ENCODE measurements around the gene PLA2G4F. TPM values are rescaled to one million over a fixed set of nuclear protein-coding genes. Genes with fewer than 3 reads are reported as not detected.

PLA2G4F gene
- polyA plus RNA-seq, 1 of the 3 experiments (the other 2 are of a cell fraction), result not detected

DNA sequence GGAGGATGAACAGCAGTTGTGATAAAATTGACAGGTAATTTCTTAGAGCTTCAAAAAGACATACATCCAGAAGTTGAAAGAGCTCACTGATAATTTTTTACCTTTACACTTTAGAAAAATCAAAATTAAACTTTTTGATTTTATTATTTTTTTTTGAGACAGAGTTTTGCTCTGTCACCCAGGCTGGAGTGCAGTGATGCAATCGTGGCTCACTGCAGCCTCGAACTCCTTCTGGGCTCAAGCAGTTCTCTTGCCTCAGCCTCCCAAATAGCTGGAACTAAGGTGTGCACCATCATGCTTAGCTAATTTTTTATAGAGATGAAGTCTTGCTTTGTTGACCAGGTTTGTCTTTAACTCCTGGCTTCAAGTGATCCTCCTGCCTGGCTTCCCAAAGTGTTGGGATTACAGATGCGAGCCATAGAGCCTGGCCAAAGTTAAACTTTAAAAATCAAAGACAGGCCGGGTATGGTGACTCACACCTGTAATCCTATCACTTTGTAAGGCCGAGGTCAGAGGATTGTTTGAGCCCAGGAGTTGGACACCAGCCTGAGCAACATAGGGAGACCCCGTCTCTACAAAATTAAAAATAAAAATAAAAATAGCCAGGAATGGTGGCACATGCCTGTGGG is 21.7 kb downstream of the PLA2G4F start (continued):
- TF ChIP-seq, protein P1, sequence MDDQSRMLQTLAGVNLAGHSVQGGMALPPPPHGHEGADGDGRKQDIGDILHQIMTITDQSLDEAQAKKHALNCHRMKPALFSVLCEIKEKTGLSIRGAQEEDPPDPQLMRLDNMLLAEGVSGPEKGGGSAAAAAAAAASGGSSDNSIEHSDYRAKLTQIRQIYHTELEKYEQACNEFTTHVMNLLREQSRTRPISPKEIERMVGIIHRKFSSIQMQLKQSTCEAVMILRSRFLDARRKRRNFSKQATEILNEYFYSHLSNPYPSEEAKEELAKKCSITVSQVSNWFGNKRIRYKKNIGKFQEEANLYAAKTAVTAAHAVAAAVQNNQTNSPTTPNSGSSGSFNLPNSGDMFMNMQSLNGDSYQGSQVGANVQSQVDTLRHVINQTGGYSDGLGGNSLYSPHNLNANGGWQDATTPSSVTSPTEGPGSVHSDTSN (IDR thresholded peaks at IDR 0.05), result no peak
- no peak for TF ChIP-seq TAF1 (IDR thresholded peaks at IDR 0.05; ENCODE audit: borderline replicate concordance, low read depth, low read length)
- TF ChIP-seq FOXM1 (IDR thresholded peaks at IDR 0.05; ENCODE audit: low read depth), result no peak

- Histone ChIP-seq H3K4me2 (no peak overlapping the region), H3K4me1 (ENCODE audit: control insufficient read depth in 1 of 2, insufficient read depth in 2 of 2, low read depth in 1 of 2, low read length in 1 of 2) (peaks cover 0 to 3% of the 10 kb centered on the region in 2 experiments; a peak in 1 of 4 replicates), H3K27me3 (ENCODE audit: insufficient read depth) (peaks cover 11% of the 10 kb centered on the region), H3K9me3 (no peaks in the 10 kb centered on the region), H3K4me3 (ENCODE audit: low read depth in 2 of 2, low read length in 1 of 2) (no peak overlapping the region), H2AFZ (ENCODE audit: low read depth) (no peak overlapping the region), H3K27ac (ENCODE audit: low read depth in 2 of 2, low read length in 1 of 2) (no peak overlapping the region), H4K20me1 (ENCODE audit: insufficient read depth) (no peaks in the 10 kb centered on the region), H3K9me2 (no peaks in the 10 kb centered on the region), H3F3A (replicated peaks; ENCODE audit: insufficient read depth) (no peaks in the 10 kb centered on the region), H3K36me3 (replicated peaks in 1 of 2; ENCODE audit: control insufficient read depth in 1 of 2, insufficient read depth in 2 of 2, low read length in 1 of 2) (no peaks in the 10 kb centered on the region), H3K79me2 (ENCODE audit: insufficient read depth) (no peaks in the 10 kb centered on the region), H3K9ac (no peak overlapping the region)
- ChIA-PET CTCF (interaction anchor here (0.6 to 7.7 kb wide), 11 partner anchors 15 to 145 kb away, joined by 3 to 65 read pairs (median 4); no protein-coding TSS in a partner anchor), POLR2A (no interaction called here)
- TF ChIP-seq SMC3 (IDR thresholded peaks at IDR 0.05; ENCODE audit: low read depth, low read length) (peak; percentile 61), TAF1 (IDR thresholded peaks at IDR 0.05; ENCODE audit: borderline replicate concordance, low read depth, low read length) (no peak), RAD21 (IDR thresholded peaks at IDR 0.05; ENCODE audit: low read length) (peak; percentile 53), CTCF (IDR thresholded peaks at IDR 0.05) (peak; percentile 57)
- DNase-seq, result peak; percentile 50
- WGBS (ENCODE audit: low lambda C conversion rate), result 79% methylated on average over 10 of the region's 11 CpGs
Measured at GRCh38 chr15:42133886-42134502, 22.4 kb downstream of the PLA2G4F start.

- Histone ChIP-seq H3K9ac (no peak overlapping the region), H3K9me2 (no peaks in the 10 kb centered on the region), H3K4me1 (ENCODE audit: control insufficient read depth in 1 of 2, insufficient read depth in 2 of 2, low read depth in 1 of 2, low read length in 1 of 2) (peaks cover 0 to 3% of the 10 kb centered on the region in 2 experiments; a peak in 1 of 4 replicates), H3K27me3 (ENCODE audit: insufficient read depth) (peaks cover 11% of the 10 kb centered on the region), H3K4me3 (ENCODE audit: low read depth in 2 of 2, low read length in 1 of 2) (no peak overlapping the region), H3F3A (replicated peaks; ENCODE audit: insufficient read depth) (no peaks in the 10 kb centered on the region), H3K36me3 (replicated peaks in 1 of 2; ENCODE audit: control insufficient read depth in 1 of 2, insufficient read depth in 2 of 2, low read length in 1 of 2) (no peaks in the 10 kb centered on the region), H2AFZ (ENCODE audit: low read depth) (no peak overlapping the region), H3K9me3 (no peaks in the 10 kb centered on the region), H3K27ac (ENCODE audit: low read depth in 2 of 2, low read length in 1 of 2) (no peak overlapping the region), H3K4me2 (no peak overlapping the region), H3K79me2 (ENCODE audit: insufficient read depth) (no peaks in the 10 kb centered on the region), H4K20me1 (ENCODE audit: insufficient read depth) (no peaks in the 10 kb centered on the region)
- WGBS (ENCODE audit: low lambda C conversion rate), result 93% methylated on average over 4 of the region's 4 CpGs
- ChIA-PET POLR2A (no interaction called here), CTCF (interaction anchor here (0.6 to 7.7 kb wide), 8 partner anchors 14 to 144 kb away, joined by 3 to 65 read pairs (median 4); no protein-coding TSS in a partner anchor)
- no peak for DNase-seq
- no peak for TF ChIP-seq NRF1 (IDR thresholded peaks at IDR 0.05; ENCODE audit: low read depth, low read length)
- no peak for TF ChIP-seq MXI1 (IDR thresholded peaks at IDR 0.05; ENCODE audit: low read depth, low read length)
- TF ChIP-seq EZH2phosphoT487 (IDR thresholded peaks at IDR 0.05; ENCODE audit: borderline replicate concordance, low read depth), result no peak
- TF ChIP-seq SMC3 (IDR thresholded peaks at IDR 0.05; ENCODE audit: low read depth, low read length), result no peak
- no peak for TF ChIP-seq RCOR1 (IDR thresholded peaks at IDR 0.05; ENCODE audit: low read length)
- no peak for TF ChIP-seq CHD2 (IDR thresholded peaks at IDR 0.05; ENCODE audit: low read length, partially characterized antibody)
- TF ChIP-seq USF2 (IDR thresholded peaks at IDR 0.05; ENCODE audit: borderline replicate concordance, low read depth, low read length), result no peak
- TF ChIP-seq REST (IDR thresholded peaks at IDR 0.05; ENCODE audit: low read depth, low read length), result no peak
- TF ChIP-seq RAD21 (IDR thresholded peaks at IDR 0.05; ENCODE audit: low read length), result no peak
Measured at GRCh38 chr15:42133356-42133755, 23.1 kb downstream of the PLA2G4F start.
